C1 segment of cervical spinal cord (tissue), 14 donors: Measurements from ENCODE around the gene PTPN1.

ENCODE experiments used
- DNase-seq, 14 donors: peaks; one replicate each; lab custom pipeline; 2025; lab: John Stamatoyannopoulos, UW

The PTPN1 gene

DNA sequence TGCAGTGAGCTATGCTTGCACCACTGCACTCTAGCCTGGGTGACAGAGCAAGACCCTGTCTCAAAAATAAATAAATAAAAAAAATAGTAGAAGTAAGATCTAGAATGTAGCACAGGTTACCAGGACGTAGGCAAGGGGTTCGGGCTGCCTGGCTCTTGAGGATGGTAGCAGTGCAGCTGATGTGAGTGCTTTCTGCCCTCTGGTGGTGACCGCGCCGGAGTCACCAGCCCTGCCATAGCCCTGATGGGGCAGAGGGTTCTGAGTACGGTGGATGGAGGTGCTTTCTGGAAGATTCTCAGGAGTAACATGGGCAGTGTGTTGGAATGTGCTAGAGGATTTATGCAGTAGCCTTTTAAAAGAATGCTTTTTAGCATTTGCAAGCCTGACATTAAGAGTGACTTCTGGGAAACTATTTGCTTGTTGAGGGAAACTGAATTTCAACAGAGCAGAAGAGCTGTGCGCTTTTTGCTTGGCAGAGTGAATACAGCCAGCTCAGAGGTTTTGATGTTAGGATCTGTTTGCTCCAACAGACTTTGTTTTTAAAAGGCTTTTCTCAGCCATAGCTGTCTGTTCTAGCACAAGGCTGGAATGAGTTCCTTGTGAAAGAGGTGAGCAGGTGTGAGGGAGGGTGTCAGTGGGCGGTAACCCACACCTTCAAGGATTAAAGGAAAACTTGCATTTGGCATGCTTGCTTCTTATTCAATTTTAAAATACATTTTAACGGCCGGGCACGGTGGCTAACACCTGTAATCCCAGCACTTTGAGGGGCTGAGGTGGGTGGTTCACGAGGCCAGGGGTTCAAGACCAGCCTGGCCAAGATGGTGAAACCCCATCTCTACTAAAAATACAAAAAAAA is 65.9 kb downstream of the PTPN1 start:
- DNase-seq, result peak in 10 of 14 donors; percentile 9 to 62 (median 38)

DNA sequence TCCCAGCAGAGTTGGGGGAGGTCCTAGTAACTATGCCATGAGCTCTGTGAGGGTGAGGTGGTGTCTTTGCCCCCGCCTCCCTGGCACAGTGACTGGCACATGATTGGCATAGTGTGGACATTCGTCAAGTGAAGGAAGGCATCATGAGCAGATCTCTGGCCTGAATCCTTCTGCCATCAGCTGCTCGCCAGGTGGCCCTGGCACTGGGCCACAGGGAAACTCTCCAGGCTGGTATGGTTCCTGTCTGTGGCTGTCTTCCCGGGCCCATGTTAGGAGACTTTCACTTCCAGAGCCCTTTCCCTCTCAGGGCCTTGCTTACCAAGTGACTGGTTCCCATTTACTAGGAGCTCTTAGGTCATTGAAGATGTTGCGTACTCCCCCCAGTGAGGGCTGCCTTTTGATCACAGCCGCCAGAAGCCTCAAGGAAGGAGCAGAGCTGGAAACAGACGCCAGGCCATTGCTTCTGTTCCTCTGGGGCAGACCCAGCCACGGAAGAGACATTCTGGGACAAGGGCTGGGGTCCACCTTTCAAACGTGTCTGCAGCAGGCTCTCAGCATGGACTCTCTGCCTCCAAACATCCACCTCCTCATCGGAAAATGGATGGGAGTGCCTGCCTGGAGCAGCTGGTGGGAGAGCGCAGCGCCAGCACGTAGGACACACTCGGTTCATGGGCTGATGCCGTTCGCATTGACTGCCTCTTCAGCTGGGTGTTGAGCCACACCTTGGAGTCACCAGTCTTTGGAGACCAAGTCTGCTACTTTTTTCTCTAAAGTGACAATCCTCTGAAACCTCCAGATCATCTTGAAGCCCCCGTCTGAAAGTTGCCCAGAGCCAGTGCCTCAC is 67.2 kb downstream of the PTPN1 start:
- DNase-seq, result peak in 2 of 14 donors; percentile 22 to 80

DNA sequence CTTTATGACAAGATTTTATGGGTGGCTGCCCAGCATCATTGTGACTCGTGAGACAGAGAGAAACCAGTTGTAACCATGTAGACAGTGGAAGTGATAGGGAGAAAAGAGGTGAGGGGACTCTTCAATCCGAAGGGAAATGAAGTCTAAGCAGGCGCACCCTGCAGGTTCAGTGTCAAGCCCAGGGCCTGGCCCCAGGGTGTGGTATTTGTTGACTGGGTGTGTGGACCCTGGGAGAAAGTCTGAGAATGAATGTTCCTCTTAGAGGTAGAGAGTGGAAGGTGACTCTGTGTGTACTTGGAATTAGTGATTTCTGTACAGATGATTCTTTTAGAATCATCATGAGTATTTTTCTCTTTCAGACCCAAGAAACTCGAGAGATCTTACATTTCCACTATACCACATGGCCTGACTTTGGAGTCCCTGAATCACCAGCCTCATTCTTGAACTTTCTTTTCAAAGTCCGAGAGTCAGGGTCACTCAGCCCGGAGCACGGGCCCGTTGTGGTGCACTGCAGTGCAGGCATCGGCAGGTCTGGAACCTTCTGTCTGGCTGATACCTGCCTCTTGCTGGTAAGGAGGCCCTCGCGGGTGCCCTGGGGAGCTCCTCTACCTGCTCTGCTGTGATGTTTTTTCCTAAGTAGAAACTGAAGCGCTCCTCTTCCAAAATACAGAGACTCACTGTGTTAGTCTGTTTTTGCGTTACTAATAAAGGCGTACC is 68.0 kb downstream of the PTPN1 start:
- no peak for DNase-seq

DNA sequence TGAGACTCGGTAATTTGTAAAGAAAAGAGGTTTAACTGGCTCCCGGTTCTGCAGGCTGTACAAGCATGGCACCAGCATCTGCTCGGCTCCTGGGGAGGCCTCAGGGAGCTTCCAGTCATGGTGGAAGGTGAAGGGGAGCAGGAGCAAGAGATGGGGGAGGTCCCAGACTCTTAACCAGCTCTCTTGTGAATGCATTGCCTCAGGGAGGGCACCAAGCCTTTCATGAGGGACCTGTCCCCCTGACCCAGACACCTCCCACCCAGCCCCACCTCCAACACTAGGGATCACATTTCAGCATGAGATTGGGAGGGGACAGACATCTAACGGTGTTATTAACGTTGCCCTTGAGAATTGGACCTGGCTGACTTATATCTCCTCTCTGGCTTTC is 68.6 kb downstream of the PTPN1 start:
- no peak for DNase-seq

DNA sequence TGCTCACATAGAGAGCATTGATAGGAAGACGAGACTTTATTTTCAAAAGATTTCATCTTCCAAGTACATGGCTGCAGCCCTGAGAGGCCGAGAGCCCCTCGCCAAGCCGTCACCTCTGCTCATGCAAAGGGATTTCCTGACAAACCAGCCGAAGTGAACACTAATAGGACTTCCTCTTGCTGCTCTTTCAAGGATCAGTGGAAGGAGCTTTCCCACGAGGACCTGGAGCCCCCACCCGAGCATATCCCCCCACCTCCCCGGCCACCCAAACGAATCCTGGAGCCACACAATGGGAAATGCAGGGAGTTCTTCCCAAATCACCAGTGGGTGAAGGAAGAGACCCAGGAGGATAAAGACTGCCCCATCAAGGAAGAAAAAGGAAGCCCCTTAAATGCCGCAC is 69.3 kb downstream of the PTPN1 start:
- no peak for DNase-seq

DNA sequence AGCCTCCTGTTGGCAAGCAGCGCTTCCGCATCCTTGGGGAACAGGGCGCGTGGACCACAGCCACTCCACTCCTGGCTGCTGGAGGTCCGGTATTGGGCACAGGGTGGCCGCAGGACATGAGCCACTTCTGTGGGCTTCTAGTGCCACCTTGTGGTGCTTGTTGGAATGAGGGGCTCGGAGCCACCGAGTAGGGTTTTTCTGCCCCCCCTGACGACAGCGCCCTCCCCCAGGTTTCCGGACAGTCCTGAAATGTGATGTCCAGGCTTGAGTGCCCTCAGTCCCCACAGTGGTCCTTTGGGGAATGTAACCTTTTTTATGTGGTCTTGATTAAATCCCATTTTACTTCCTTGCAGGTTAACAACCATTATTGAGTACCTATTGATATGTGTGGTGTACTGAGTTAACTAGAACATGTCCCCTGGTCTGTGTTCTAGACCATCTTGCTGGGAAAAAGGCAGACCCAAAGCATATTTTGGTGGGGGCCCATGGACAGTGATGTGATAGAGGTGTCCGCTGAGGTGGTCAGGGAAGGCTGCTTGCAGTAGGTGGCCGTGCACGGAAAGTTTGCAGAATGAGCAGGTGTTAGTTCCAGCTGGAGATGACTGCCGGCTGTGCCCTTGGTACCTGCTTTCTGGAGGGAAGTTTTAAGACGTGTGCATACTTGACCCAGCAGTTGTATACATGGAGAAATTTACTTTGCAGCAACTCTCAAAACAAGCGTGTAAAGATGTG is 70.0 kb downstream of the PTPN1 start:
- peak in 7 of 14 donors; percentile 14 to 55 (median 29) for DNase-seq

DNA sequence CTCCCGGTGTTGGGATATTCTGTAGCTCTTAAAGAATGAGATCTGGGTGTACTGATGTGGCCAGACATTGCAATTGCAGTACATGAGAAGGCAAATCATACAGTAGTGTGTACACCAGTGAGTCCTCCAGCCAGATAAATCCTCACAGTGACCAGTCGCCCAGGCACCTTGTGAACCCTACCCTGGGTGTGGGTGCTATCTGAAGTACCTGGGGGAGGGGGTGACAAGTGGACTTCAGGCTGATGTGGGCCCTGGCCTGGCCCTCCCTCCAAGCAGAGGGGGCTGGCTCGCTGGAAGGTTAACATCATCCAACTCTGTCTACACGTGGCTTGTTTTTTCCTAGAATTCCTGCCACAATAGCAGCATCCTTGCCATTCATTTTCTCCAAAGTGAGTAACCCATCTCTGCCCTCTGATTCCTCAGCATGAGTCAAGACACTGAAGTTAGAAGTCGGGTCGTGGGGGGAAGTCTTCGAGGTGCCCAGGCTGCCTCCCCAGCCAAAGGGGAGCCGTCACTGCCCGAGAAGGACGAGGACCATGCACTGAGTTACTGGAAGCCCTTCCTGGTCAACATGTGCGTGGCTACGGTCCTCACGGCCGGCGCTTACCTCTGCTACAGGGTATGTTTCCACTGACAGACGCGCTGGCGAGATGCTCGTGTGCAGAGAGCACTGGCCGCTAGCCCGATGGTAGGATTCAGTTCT is 70.8 kb downstream of the PTPN1 start:
- DNase-seq, result no peak

DNA sequence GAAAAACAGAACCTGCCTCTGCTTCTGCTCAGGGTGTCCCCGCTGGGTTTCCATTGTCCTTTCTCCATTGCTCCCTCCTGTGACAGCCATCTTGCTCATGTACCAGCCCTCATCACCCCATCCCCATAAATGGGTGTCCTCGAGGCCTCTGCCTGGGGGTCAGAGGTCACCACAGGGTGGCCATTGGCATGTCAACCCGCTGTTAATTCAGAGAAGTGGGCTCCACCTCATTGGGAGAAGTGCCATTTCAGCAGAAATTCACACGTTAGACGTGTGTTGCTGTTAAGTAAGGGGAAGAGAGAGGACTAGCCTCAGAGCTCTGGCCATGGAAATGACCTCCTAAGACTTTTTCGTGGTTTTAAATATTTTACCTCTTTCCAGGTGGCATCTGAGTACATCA is 71.9 kb downstream of the PTPN1 start:
- no peak for DNase-seq

DNA sequence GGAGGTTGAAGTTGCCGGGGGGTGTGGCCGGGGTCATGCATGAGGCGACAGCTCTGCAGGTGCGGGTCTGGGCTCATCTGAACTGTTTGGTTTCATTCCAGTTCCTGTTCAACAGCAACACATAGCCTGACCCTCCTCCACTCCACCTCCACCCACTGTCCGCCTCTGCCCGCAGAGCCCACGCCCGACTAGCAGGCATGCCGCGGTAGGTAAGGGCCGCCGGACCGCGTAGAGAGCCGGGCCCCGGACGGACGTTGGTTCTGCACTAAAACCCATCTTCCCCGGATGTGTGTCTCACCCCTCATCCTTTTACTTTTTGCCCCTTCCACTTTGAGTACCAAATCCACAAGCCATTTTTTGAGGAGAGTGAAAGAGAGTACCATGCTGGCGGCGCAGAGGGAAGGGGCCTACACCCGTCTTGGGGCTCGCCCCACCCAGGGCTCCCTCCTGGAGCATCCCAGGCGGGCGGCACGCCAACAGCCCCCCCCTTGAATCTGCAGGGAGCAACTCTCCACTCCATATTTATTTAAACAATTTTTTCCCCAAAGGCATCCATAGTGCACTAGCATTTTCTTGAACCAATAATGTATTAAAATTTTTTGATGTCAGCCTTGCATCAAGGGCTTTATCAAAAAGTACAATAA is 72.5 kb downstream of the PTPN1 start:
- no peak for DNase-seq

DNA sequence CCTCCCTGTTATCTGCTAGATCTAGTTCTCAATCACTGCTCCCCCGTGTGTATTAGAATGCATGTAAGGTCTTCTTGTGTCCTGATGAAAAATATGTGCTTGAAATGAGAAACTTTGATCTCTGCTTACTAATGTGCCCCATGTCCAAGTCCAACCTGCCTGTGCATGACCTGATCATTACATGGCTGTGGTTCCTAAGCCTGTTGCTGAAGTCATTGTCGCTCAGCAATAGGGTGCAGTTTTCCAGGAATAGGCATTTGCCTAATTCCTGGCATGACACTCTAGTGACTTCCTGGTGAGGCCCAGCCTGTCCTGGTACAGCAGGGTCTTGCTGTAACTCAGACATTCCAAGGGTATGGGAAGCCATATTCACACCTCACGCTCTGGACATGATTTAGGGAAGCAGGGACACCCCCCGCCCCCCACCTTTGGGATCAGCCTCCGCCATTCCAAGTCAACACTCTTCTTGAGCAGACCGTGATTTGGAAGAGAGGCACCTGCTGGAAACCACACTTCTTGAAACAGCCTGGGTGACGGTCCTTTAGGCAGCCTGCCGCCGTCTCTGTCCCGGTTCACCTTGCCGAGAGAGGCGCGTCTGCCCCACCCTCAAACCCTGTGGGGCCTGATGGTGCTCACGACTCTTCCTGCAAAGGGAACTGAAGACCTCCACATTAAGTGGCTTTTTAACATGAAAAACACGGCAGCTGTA is 73.4 kb downstream of the PTPN1 start:
- no peak for DNase-seq

DNA sequence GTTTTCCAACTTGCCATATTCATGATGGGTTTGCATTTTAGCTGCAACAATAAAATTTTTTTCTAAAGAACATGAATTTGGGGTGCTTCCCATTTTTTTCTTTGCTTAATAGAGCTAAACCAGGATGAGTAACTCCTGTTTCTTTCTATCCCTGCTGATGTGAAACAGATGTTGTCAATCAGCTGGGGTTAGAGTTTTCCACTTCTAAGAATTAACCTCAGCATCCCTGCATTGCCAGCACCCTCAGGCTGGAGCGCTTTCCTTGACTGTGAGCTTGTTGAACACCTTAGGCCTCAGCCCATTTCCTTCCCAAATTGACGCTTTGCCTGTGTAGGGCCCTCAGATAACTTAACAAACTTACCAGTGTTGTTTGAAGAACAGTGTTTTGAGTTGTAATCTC is 74.5 kb downstream of the PTPN1 start:
- DNase-seq, result no peak

DNA sequence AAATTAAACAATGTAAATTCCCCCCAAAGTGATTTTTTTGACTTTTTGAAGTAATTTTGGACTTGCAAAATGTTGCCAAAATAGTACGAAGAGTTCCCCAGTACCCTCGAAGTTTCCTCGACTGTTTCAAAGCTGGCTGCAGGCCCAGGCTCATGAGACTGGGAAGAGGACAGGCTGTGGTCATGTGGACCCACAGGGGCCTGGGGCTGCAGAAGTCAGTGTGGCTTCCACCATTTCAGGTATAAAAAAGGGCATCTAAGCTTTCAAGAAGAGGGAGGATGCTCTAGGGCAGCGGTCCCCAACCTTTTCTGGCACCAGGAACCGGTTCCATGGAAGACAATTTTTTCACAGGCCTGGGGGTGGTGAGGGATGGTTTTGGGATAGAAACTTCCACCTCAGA is 75.0 kb downstream of the PTPN1 start:
- no peak for DNase-seq

DNA sequence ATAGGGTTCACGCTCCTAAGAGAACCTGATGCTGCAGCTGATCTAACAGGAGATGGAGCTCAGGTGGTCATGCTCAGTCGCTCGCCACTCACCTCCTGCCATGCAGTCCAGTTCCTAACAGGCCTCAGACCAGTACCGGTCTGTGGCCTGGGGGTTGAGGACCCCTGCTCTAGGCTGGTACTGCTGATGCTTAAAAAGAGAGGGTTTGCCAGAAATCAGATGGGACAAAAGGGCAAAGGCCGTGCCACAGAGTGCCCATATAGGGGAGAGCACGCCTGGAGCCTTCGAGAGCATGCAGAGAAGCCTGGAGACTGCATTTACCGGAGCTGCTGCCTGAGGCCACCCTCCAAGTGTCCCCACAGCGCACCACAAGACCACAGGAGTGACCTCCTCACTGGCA is 75.5 kb downstream of the PTPN1 start:
- DNase-seq, result no peak

DNA sequence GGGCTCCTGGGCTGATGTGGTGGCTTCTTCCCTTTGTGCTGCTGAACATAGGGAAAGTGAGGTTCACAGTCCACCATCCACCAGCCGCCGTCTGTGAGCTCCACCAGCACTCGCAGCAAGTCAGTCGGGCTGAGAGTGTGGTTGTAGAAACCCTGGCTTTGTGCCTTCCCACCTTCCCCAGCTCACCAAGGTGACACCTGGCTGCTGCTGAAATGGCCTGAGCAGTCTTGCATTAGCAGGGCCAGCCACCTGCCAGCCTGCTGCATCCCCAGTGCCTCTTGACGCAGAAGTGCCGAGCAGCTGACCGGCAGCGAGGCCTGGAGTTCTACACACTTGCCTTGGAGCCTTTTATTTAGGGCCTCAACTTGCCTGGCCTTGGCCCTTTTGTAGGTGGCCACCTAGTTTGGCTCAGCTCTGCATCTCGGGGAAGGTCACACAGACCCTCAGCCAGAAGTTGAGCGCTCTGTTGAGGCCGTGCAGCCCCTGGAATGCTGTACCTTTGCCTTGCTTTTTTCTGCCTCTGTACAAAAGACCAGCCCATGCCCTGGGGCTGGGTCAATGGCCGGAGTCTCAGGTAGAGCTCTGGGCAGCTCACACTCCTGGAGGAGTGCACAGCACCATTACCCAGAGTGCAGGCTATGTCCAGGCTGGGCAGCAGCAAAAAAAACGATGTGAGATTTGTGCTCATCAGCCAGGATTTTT is 76.5 kb downstream of the PTPN1 start:
- no peak for DNase-seq

DNA sequence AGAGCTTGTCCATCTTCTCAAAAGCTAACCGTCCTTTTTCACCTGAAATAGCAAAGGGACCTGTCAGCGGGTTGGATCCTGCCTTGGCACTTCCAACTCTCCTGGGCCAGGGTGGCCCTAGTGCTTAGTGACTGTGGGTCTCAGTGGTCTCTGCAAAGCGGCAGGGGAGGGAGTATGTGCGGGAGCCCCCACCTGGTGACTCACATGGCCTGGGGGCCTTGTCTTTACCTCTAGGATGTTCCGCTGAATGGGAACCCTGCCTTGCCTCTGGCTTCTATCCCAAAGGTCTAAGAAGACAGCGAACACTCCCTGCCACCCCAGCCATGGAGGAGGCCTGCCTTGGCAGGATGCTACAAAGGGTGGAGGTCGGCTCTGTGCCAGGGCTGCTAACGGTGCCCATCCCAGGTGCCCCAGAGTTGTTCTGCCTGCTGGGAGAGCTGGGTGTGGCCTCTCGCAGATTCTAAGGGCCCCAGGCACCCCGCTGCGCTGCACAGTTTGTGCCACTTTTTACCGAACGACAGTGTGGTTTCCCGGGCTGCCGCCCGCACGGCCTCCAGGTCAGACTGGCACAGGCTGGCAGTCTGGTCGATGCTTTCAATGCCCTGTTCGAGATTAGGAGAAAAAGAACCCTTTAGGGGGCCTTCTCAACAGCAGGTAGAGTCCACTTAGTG is 77.2 kb downstream of the PTPN1 start:
- peak in 1 of 14 donors; percentile 31 for DNase-seq

DNA sequence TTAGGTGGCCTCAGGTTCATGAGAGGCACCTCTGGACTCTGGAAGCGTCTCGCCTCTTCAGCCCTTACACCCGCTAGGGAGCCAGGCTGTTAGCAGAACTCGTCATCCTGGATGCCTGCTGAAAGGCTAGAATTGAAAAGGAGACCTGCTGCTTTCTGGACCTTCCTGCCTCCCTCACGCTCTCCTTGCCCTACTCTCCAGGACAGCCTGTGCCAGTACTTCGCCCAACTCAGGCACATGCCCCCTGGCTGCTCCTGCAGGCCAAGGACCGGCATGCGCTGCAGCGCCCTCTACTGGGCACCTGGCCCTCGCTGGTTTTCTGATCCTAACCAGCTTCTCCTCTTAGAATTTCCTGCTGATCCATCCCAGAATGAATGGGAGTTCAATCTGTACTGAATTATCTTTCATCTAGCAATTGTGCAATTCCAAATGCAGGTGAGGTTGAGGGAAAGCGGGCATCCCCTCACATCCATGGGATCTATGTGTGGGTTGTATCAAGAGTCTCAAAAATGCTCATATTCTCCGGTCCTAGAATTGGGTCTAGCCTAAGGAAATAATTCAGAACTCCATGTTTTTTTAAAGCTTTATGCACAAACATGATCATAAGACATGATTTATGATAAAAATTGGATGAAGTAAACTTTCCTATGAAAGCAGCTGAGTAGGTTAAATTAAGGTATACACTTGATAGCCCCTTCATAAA is 78.0 kb downstream of the PTPN1 start:
- DNase-seq, result peak in 7 of 14 donors; percentile 3 to 73 (median 37)

DNA sequence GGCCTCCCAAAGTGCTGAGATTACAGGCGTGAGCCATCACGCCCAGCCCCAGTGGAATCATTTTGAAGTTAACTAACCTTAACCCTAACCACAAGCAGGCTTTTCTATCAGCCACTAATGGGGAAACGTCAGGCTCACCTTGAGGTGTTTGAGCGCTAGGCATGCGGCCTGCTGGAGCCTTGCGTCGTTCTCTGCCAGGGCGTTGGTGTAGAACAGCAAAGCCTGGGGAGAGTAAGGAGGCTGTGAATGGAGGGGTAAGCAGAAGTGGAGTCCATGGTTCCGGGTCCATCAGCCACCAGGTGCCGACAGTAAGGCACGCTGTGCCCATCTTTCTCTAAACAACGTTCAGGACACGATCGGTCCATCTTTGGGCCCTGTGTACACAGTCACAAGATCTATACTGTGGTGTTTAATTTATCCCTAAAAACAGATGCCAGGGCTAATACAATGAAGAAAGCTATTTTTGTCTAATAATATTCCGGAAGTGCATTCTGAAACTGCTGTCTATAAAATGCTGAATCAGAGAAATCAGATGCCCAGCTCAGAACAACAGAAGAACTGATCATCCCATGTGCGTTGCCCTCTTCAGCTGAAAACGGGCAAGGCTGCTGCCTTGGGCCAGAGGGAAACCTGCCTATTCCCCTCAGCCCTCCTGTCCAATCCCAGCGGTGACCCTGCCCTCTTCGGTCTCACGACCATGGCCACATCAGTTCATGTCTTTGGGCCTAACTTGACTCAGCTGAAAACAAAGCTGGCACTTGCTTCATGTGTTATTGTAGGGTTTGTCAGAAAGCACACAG is 79.6 kb downstream of the PTPN1 start:
- no peak for DNase-seq
